ENCODE results near the gene P2RY13.

The P2RY13 gene

DNA sequence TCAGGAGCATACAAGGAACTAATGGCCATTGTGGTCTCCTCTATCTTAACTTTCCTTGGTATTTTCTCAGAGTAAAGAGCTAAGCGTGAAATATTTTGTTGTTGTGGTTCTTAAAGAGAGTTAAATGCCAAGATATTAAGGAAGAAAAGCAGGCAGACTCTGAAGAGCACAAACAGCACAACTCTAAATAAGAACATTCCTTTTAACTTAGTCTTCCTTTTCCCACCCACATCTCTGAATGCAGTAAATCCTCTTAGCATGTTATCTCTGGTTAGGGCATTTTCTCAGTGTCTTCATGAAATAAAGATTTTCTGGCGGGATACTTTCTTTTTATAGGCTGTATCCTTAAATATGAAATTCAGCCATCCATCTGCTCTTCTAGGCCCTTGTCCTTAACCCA lies 14.2 kb downstream of the P2RY13 start:
- DNase-seq: no peak

DNA sequence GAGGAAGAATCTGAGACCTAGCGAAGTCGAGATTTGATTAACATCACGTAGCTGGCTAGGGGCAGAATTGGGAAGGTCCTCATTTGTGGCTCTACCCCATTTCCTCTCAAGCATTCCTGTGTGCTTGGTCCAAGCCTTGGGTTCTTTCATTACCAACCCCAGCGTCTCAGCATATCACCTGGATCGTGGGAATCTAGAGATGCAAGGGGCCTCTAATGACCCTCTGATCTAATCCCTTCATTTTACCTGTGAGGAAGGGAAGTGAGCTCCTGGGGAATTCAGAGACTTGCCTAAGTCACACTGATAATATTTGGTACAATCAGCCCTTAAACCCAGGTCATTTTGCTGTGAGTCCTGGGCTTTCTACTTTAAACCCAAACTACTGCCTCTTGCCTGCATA lies 14.8 kb downstream of the P2RY13 start:
- DNase-seq: no peak

More for the DNA sequence above, 14.2 kb downstream of the P2RY13 start:
- no peak for TF ChIP-seq POLR2A (IDR thresholded peaks at IDR 0.05; ENCODE audit: low read length)
- no peak for TF ChIP-seq GATA1 (IDR thresholded peaks at IDR 0.05; ENCODE audit: low read depth, low read length)

DNA sequence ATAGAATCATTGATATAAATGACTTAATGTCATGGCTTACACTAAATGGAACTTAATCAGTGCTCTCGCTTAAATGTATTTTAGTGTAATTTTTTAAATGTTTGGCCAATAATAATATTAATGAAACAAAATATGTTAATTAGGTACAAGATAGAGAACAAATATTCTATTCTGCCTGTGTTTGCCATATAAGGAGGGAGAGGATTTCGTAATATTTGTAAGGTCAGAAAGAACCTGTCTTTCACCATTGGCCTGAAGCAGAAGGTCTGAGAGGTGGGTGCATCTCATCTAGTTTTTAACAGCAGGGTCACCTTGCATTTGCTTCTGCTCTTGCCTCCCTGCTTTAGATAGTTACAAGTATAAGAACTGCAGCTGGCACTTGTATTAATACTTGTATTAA lies 15.2 kb downstream of the P2RY13 start:
- DNase-seq: no peak
- TF ChIP-seq POLR2A (IDR thresholded peaks at IDR 0.05; ENCODE audit: low read length) (no peak), GATA1 (IDR thresholded peaks at IDR 0.05; ENCODE audit: low read depth, low read length) (no peak)

More for the DNA sequence above, 14.8 kb downstream of the P2RY13 start:
- TF ChIP-seq GATA1 (IDR thresholded peaks at IDR 0.05; ENCODE audit: low read depth, low read length): no peak
- TF ChIP-seq POLR2A (IDR thresholded peaks at IDR 0.05; ENCODE audit: low read length): no peak

DNA sequence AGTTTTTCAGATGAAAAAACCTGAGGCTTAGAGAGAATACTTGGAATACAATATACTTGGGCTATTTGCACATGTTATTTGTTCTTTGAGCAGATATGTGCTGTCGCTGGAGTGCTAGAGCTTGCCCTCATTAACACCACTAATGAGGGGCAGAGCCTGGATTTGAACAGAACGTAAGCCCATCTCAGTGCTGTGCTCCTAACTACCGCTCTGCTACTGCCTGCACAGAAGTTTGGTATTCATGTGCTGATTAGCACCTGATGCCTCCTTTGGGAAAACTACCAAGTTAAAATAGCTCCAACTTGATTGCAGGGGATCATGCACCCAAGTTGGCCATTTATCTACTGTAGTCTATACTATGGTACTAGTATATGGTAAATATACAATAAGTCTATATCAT lies 16.4 kb downstream of the P2RY13 start:
- TF ChIP-seq POLR2A (IDR thresholded peaks at IDR 0.05; ENCODE audit: low read length) (no peak), GATA1 (IDR thresholded peaks at IDR 0.05; ENCODE audit: low read depth, low read length) (no peak)
- DNase-seq: no peak

DNA sequence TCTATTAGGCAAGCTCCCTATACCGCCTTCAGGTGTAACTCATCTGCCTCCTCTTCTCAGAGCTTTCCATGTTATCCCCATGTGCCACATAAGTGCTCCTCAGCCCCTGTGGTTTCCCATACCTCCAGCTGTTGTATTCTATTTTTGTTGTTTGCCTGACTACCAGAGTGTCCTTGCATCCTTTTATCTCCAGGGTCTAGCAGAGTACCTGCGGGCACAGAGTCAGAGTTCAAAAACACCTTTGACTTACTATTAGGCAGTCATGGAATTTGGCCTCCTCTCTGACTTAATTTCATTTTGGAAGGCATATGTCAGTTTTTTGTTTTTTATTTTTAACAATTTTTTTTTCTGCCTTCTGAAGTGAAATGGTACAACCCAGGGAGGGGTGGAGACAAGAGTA lies 19.8 kb downstream of the P2RY13 start:
- no peak for DNase-seq
- TF ChIP-seq GATA1 (IDR thresholded peaks at IDR 0.05; ENCODE audit: low read depth, low read length) (no peak), POLR2A (IDR thresholded peaks at IDR 0.05; ENCODE audit: low read length) (no peak)

DNA sequence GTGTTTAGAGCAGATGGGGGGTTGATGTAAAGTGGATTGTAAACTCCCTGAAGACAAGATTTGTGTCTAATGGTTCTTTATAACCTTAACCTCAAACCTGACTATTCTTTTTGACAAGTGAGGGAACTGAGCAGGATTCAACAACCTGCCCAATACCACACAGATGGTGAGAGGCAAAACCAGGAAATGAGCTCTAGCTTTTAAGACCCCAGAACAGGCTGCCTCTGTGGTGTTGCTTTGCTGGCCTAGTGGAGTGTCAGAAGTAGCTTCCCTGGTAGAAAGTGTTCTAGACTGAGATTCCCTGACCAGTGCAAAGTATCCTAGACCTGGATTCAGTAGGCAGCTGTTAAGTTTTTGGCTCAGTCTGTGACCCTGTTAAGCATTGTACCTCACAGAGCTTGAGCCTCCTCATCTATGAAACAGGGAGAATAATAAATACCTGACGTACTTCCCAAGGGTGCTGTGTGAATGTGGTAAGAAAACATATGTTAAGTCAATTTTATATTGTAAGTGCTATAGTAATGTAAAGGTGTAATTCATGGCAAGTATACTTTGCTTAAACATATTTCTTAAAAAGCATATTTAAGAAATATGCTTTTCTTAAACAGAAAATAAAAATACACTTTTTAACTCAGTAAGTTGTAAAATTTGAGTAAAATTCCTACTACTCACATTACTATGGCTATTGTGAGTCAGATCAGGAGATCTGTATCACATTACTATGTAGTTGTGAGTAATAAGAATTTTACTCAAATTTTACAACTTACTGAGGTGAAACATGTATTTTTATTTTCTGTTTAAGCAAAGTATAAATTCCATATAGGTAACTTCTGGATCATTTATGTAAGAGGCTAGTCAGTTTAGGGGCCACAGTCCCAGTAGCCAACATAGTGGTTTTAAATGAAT lies 21.5 kb downstream of the P2RY13 start:
- DNase-seq: no peak
- no peak for TF ChIP-seq GATA1 (IDR thresholded peaks at IDR 0.05; ENCODE audit: low read depth, low read length)
- TF ChIP-seq POLR2A (IDR thresholded peaks at IDR 0.05; ENCODE audit: low read length): no peak

DNA sequence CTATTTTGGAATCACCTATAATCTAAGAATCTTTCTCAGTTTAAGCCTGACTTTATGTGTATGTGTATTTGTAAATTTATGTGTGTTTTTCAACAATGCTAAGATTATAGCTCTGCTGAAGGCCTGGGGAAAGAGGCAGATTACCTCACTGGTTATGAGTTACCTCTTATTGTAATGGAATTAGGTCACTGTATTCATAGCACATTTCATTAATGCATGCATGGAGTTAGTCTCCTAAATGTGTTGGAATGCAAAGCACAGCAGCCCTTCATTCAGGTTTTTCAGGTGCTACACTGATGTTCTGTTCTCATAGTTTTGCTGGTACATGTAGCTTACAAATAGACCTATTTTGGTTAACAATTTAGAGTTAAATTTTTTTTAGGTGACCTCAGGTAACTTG lies 22.2 kb downstream of the P2RY13 start:
- DNase-seq: no peak
- TF ChIP-seq POLR2A (IDR thresholded peaks at IDR 0.05; ENCODE audit: low read length): no peak
- no peak for TF ChIP-seq GATA1 (IDR thresholded peaks at IDR 0.05; ENCODE audit: low read depth, low read length)

DNA sequence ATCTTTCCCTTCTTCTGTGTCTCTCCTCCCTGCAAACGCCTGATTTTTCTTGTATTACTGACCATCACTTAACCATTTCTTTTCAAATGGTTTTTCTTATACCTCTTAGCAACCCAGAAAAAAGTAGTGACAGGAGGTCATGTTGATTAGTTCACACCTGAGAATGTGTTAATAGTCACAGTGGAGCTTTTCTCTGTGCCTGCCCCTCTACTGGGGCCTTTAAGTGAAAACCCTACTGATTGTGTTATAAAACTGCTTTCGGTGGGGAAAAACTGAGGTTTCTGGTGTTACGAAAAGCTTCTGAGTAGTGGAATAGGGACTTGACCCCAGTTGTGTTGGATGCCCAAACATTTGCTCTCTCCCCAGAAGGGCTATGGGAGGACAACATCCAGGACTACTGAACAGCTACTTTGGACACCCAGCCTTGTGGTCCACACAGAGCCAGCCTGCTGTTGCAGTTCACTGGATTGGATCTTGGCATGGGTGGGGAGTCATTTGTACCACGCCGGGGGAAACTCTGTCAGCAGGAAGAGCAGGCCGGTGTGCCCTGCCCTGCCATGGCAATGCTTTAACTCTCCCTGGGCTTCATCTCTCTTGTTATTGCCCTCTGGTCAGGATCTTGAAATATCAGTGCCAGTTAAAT lies 23.1 kb downstream of the P2RY13 start:
- DNase-seq: no peak
- TF ChIP-seq POLR2A (IDR thresholded peaks at IDR 0.05; ENCODE audit: low read length) (no peak), GATA1 (IDR thresholded peaks at IDR 0.05; ENCODE audit: low read depth, low read length) (no peak)

DNA sequence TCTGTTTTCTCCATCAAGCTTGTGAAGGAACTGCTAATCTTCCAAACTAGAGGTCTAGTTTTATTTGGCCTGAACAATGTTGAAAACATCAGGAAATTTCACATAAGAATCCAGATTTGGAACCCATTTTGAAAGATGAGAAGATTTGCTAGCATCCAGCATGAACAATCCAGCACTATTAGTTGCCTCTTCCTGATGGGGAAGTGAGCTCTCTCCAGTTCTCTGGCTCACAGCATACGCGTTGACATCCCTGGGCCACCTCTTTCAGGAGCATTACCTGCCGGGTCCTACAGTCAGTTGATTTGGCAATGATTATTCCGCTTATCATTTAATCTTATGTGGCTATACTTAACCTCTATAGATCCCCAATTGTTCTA lies 23.6 kb downstream of the P2RY13 start:
- DNase-seq: no peak
- TF ChIP-seq GATA1 (IDR thresholded peaks at IDR 0.05; ENCODE audit: low read depth, low read length) (no peak), POLR2A (IDR thresholded peaks at IDR 0.05; ENCODE audit: low read length) (no peak)

DNA sequence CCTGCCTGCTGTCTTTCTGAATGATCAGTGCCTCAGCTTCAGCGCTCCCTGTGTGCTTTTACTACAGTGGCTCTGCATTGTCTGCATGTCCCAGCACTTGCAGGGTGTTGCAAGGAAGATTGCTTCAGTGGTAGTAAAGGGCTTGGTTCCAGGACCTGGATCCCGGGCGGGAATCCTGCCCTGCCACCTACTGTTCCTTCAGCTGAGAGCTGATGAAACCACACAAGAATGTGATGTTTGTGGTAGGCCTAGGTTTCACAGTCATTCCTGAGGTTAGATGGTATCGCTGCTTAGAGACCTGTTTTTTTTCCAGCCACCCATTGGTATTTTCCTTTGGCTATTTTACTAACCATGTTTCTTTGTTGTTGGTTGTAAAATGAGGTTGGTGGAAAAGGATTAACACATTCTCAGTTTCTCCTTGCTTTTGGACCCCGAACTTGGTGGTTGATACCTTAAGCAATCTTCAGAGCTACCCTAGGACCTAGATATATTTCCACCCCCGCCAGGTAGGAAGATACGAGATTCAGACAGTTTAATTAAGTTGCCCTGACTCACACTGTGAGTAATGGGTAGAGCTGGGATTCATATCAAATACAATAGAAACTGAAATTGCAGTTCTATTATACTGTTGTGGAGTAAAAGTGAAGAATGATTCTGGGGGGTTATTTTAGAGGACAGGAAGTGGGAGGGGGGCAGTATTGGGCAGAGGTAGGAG lies 24.1 kb downstream of the P2RY13 start:
- TF ChIP-seq GATA1 (IDR thresholded peaks at IDR 0.05; ENCODE audit: low read depth, low read length): no peak
- no peak for TF ChIP-seq POLR2A (IDR thresholded peaks at IDR 0.05; ENCODE audit: low read length)
- DNase-seq: no peak

DNA sequence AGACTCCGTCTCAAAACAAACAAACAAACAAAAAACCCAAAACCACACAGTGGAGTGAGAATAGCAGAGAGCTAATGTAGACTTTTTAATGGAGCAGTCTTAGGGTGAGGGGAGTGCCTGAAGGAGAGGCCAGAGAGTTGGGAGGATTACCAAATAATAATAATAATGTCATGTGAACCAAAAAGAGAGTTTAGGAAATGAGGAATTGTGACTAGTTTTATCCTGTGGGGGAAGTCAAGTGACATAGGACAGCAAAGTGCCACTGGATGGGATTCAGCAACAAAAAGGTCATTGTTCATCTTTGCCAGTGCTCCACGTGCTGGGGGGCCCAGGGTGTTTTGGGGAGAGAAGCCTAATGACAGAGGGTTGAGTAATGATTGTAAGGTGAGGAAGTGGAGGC lies 25.6 kb downstream of the P2RY13 start:
- TF ChIP-seq POLR2A (IDR thresholded peaks at IDR 0.05; ENCODE audit: low read length): no peak
- no peak for TF ChIP-seq GATA1 (IDR thresholded peaks at IDR 0.05; ENCODE audit: low read depth, low read length)
- DNase-seq: no peak

DNA sequence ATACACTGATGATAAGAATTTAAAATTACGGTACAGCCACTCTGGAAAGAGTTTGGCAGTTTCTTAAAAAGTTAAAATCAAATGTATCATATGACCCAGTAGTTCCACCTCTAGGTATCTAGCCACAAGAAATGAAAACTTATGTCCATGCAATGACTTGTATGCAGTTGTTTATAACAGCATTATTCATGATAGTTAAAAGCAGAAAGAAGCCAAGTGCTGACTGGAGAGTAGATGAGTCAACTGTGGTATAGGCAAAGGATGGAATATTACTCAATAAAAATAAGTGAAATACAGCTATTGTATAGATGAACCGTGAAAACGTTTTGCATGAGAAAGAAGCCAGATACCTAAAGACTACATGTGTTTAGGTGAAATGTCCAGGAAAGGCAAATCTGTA lies 27.6 kb downstream of the P2RY13 start:
- DNase-seq: no peak
- TF ChIP-seq GATA1 (IDR thresholded peaks at IDR 0.05; ENCODE audit: low read depth, low read length) (no peak), POLR2A (IDR thresholded peaks at IDR 0.05; ENCODE audit: low read length) (no peak)

DNA sequence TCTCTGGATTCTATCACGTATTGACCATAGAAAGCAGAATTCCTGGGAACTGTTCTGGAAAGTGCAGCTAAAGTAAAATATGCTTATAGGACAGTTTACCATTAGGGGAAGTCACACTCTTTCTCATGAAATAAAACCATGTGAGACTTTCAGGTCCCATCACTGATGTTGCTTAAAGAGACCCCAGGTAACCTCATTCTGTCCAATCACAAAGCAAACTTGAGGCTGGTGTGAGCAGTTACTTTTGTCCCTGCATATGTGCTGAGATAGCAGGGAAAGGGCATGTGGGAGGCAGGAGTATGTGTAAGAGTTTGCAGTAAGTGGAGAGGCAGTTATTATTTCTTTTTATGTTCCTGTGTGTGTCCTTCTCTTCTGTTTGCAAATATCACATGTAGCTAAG lies 28.8 kb downstream of the P2RY13 start:
- DNase-seq: no peak
- TF ChIP-seq POLR2A (IDR thresholded peaks at IDR 0.05; ENCODE audit: low read length) (no peak), GATA1 (IDR thresholded peaks at IDR 0.05; ENCODE audit: low read depth, low read length) (no peak)

DNA sequence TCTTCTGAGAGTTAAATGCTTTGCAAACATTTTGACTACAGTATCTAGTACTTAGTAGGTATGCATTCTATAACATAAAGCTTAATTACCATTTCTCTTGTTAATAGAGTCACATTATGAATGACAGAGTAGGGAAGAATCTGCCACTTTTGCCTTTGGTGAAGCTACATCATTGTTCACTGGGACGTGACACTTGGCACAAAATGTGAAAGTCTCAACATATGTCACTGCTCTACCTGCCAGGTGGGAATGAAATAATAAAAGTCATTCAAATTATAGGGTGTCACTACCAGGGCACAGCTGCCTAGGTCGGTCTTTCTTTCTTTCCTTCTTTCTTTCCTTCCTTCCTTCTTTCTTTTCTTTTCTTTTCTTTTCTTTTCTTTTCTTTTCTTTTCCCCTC lies 30.3 kb downstream of the P2RY13 start:
- TF ChIP-seq GATA1 (IDR thresholded peaks at IDR 0.05; ENCODE audit: low read depth, low read length) (no peak), POLR2A (IDR thresholded peaks at IDR 0.05; ENCODE audit: low read length) (no peak)
- DNase-seq: no peak

Data from erythroblast (primary cell).